Transverse colon (tissue), 4 donors: ENCODE data around the gene KMT2C. TPM values are rescaled to one million over a fixed set of nuclear protein-coding genes. Genes with fewer than 3 reads are reported as not detected.

ENCODE experiments used
- DNase-seq: peaks from one replicate; pipeline ENCODE4 v3.0.0-alpha.2; 2019
- H3K27ac ChIP-seq, 4 donors: fragments of 200-600 bp; sonication (generic); 2 replicates each; pipeline ENCODE4 v1.5.1; 2016 to 2018; ENCODE audit warnings: inconsistent platforms in 4 of 4
- H3K27me3 ChIP-seq: fragments of 200-600 bp; sonication (generic); 2 replicates; pipeline ENCODE4 v1.5.1; 2017; ENCODE audit warnings: inconsistent platforms
- H3K36me3 ChIP-seq, 4 donors: fragments of 200-600 bp; sonication (generic); 2 replicates each; pipeline ENCODE4 v1.5.1; 2017 to 2019; ENCODE audit warnings: inconsistent platforms in 4 of 4
- H3K4me1 ChIP-seq, 4 donors: fragments of 200-600 bp; sonication (generic); 2 replicates each; pipeline ENCODE4 v1.5.1; 2017 to 2020; ENCODE audit warnings: inconsistent platforms in 4 of 4
- H3K4me3 ChIP-seq, 4 donors: fragments of 200-600 bp; sonication (generic); 1 replicate in 1 of 4; 2 replicates in 3 of 4; pipeline versions ENCODE4 v1.5.1 to v1.6.1; 2017 to 2019; ENCODE audit warnings: inconsistent platforms in 4 of 4
- H3K9me3 ChIP-seq, 2 donors: fragments of 200-600 bp; sonication (generic); 2 replicates each; pipeline ENCODE4 v1.5.1; 2017 to 2019; ENCODE audit warnings: inconsistent platforms in 2 of 2
- CTCF ChIP-seq, 5 experiments: fragments of 200-600 bp in 3 of 5; fragments of 450-650 bp in 2 of 5; sonication (generic) in 3 of 5; IDR thresholded peaks; 1 replicate in 2 of 5; 2 replicates in 3 of 5; pipeline ENCODE4 v1.5.1; 2016 to 2017; ENCODE audit warnings: antibody characterized with exemption in 5 of 5, inconsistent platforms in 3 of 5, mild to moderate bottlenecking in 2 of 5, moderate library complexity in 1 of 5
- EP300 ChIP-seq: sonication (generic); formaldehyde crosslinking; IDR thresholded peaks from one replicate; pipeline ENCODE4 v1.6.1; 2017; ENCODE audit warnings: antibody characterized with exemption, low read depth
- POLR2A ChIP-seq: fragments of 450-650 bp; IDR thresholded peaks from one replicate; pipeline ENCODE4 v1.6.1; 2016; ENCODE audit warnings: antibody characterized with exemption, mild to moderate bottlenecking, moderate library complexity
- POLR2AphosphoS5 ChIP-seq, 3 donors: sonication (generic); formaldehyde crosslinking; IDR thresholded peaks; one replicate each; pipeline ENCODE4 v1.6.1; 2016; ENCODE audit warnings: antibody characterized with exemption in 3 of 3
- WGBS, 2 donors: methylation state at CpG; one replicate each; pipeline ENCODE4 v1.1.5; 2018; ENCODE audit warnings: low coverage in 1 of 2; 5-methylcytosine and 5-hydroxymethylcytosine counted together
- in situ Hi-C, 4 donors: fragments of 200-750 bp; cut with MboI; loops; one replicate each; pipeline versions ENCODE4 v1.15.0 to v1.15.1; 2017; ENCODE audit warnings: low sequenced_read_pairs in 3 of 4, low pct_ligation_motif_present in 1 of 4, low pct_unique_long_range_greater_than_20kb in 1 of 4
- intact Hi-C: fragments of 100-400 bp; cut with DNase I; formaldehyde crosslinking; loops from one replicate; pipeline ENCODE4 v1.15.1; 2023; ENCODE audit warnings: low total_unique reads
- total RNA-seq, 4 donors: library from RNA; depleted of rRNA; stranded (reverse); fragments of >200 nt; gene quantifications; one replicate each; pipeline ENCODE4 v1.1.0, GENCODE V29; 2016

KMT2C gene
- total RNA-seq, 4 donors from 2014 or later, result 72.6 to 99.5 (median 83.8) TPM

- WGBS, 2 donors, result 67 to 68% methylated on average over 4 to 5 of the region's 5 CpGs
- H3K27ac ChIP-seq, result no peak overlapping the region
- H3K4me1 ChIP-seq, result peaks cover 0 to 11% (median 0%) of the 10 kb centered on the region in 4 donors
- no peaks in the 10 kb centered on the region for H3K27me3 ChIP-seq
- TF ChIP-seq POLR2A (no peak), EP300 (no peak), POLR2AphosphoS5 (IDR thresholded peaks at IDR 0.05) (no peak), CTCF (IDR thresholded peaks at IDR 0.05) (no peak)
- H3K9me3 ChIP-seq, result no peaks in the 10 kb centered on the region
- no peak for DNase-seq
- in situ Hi-C loops, result no loop called here
- H3K36me3 ChIP-seq, result peaks cover 0 to 50% (median 16%) of the 10 kb centered on the region in 4 donors
- H3K4me3 ChIP-seq, result no peak overlapping the region
- intact Hi-C loops, result loop anchor here (10.0 kb wide), 1 partner anchor 118 kb away; the partner anchor contains the start of gene GALNT11
Observed at GRCh38 chr7:152142976-152143595, 292.7 kb downstream of the KMT2C start.

- WGBS, 2 donors, result 95 to 100% methylated on average over 2 of the region's 2 CpGs
- H3K27ac ChIP-seq, result no peak overlapping the region
- H3K27me3 ChIP-seq, result no peaks in the 10 kb centered on the region
- peaks cover 0 to 11% (median 0%) of the 10 kb centered on the region in 4 donors for H3K4me1 ChIP-seq
- no peak overlapping the region for H3K4me3 ChIP-seq
- in situ Hi-C loops, result no loop called here
- TF ChIP-seq CTCF (IDR thresholded peaks at IDR 0.05) (no peak), EP300 (no peak), POLR2A (no peak), POLR2AphosphoS5 (IDR thresholded peaks at IDR 0.05) (no peak)
- H3K36me3 ChIP-seq, result peaks cover 0 to 47% (median 10%) of the 10 kb centered on the region in 4 donors
- no peak for DNase-seq
- intact Hi-C loops, result loop anchor here (10.0 kb wide), 1 partner anchor 116 kb away; the partner anchor contains the start of gene GALNT11
- H3K9me3 ChIP-seq, result no peaks in the 10 kb centered on the region
Observed at GRCh38 chr7:152140560-152140959, 295.2 kb downstream of the KMT2C start.

- H3K27ac ChIP-seq, result no peak overlapping the region
- no peaks in the 10 kb centered on the region for H3K27me3 ChIP-seq
- no peak for DNase-seq
- no peak for TF ChIP-seq CTCF (IDR thresholded peaks at IDR 0.05)
- no peak for TF ChIP-seq POLR2AphosphoS5 (IDR thresholded peaks at IDR 0.05)
- no peak for TF ChIP-seq EP300
- TF ChIP-seq POLR2A, result no peak
- peaks cover 0 to 42% (median 10%) of the 10 kb centered on the region in 4 donors for H3K36me3 ChIP-seq
- no peak overlapping the region for H3K4me3 ChIP-seq
- WGBS, 2 donors, result 90 to 93% methylated on average over 4 of the region's 4 CpGs
- no peaks in the 10 kb centered on the region for H3K9me3 ChIP-seq
- intact Hi-C loops (loop anchor here (10.0 kb wide), 1 partner anchor 115 kb away; the partner anchor contains the start of gene GALNT11), in situ Hi-C loops (no loop called here)
- H3K4me1 ChIP-seq, result peaks cover 0 to 6% (median 0%) of the 10 kb centered on the region in 4 donors
Observed at GRCh38 chr7:152140067-152140466, 295.7 kb downstream of the KMT2C start.

- in situ Hi-C loops (no loop called here), intact Hi-C loops (no loop called here)
- H3K36me3 ChIP-seq, result peaks cover 0 to 35% (median 6%) of the 10 kb centered on the region in 4 donors
- H3K4me1 ChIP-seq, result peaks cover 0 to 6% (median 0%) of the 10 kb centered on the region in 4 donors
- no peaks in the 10 kb centered on the region for H3K9me3 ChIP-seq
- 88 to 92% methylated on average over 5 to 7 of the region's 7 CpGs for WGBS, 2 donors
- peak overlapping the region in 2 of 4 donors; percentile 29 to 62 for H3K27ac ChIP-seq
- no peak for DNase-seq
- TF ChIP-seq POLR2A (no peak), EP300 (no peak), POLR2AphosphoS5 (IDR thresholded peaks at IDR 0.05) (no peak), CTCF (IDR thresholded peaks at IDR 0.05) (no peak)
- no peak overlapping the region for H3K4me3 ChIP-seq
- H3K27me3 ChIP-seq, result no peaks in the 10 kb centered on the region
Observed at GRCh38 chr7:152137476-152138025, 298.3 kb downstream of the KMT2C start.
